ENCODE measurements around the gene ANGPTL8. TPM values are rescaled to one million over a fixed set of nuclear protein-coding genes. Genes with fewer than 3 reads are reported as not detected.

The ANGPTL8 gene
- total and polyA plus RNA-seq, 2 of the 13 experiments (the other 11 are each of a cell fraction or from before 2014, with no cell fraction given): 27.3 to 243 TPM

- no peak for TF ChIP-seq ZNF407 (CRISPR knock-in tag; IDR thresholded peaks at IDR 0.05; ENCODE audit: not compliant biosample characterization)
- no peak for TF ChIP-seq POLR2G (IDR thresholded peaks at IDR 0.05; ENCODE audit: low read depth, low read length)
- TF ChIP-seq ZNF710 (CRISPR knock-in tag; IDR thresholded peaks at IDR 0.05; ENCODE audit: borderline replicate concordance): no peak
- TF ChIP-seq ZBTB10 (CRISPR knock-in tag; IDR thresholded peaks at IDR 0.05; ENCODE audit: borderline replicate concordance): no peak
- TF ChIP-seq ZKSCAN1 (IDR thresholded peaks at IDR 0.05; ENCODE audit: low read length): no peak
- no peak for TF ChIP-seq CBX2 (IDR thresholded peaks at IDR 0.05; ENCODE audit: low read depth, low read length)
- TF ChIP-seq CBX2 (CRISPR knock-in tag; IDR thresholded peaks at IDR 0.05; ENCODE audit: low read depth): no peak
These were observed 7.5 kb downstream of the ANGPTL8 start (continued) for GRCh38 chr19:11246941-11247340.

All from HepG2 (cell line).